Cardiac muscle cell (in vitro differentiated cells and primary cell): ENCODE results near the gene C16orf46. TPM values are rescaled to one million over a fixed set of nuclear protein-coding genes. Genes with fewer than 3 reads are reported as not detected.

Experiments
- DNase-seq, 2 donors: peaks; one replicate each; pipeline versions ENCODE4 v3.0.0 to v3.0.0-alpha.2; 2010 to 2017; ENCODE audit warnings: low read depth in 1 of 2, low spot score in 1 of 2
- H3K27ac ChIP-seq: fragments of 200-600 bp; sonication (generic); 2 replicates; pipeline ENCODE4 v1.5.1; 2016
- H3K27me3 ChIP-seq: fragments of 200-600 bp; sonication (generic); 2 replicates; pipeline ENCODE4 v1.6.0; 2016; ENCODE audit warnings: control low read depth
- H3K36me3 ChIP-seq: fragments of 200-600 bp; sonication (generic); 2 replicates; pipeline ENCODE4 v1.5.1; 2016; ENCODE audit warnings: control low read depth
- H3K4me1 ChIP-seq: fragments of 200-600 bp; sonication (generic); 2 replicates; pipeline ENCODE4 v1.8.1; 2017; ENCODE audit warnings: low read depth, mild to moderate bottlenecking, mixed run types
- H3K4me3 ChIP-seq: fragments of 200-600 bp; sonication (generic); 2 replicates; pipeline ENCODE4 v1.5.1; 2016; ENCODE audit warnings: mild to moderate bottlenecking
- H3K9me3 ChIP-seq: fragments of 200-600 bp; sonication (generic); 2 replicates; pipeline ENCODE4 v1.5.1; 2017; ENCODE audit warnings: low read depth, mild to moderate bottlenecking, control low read depth
- polyA plus RNA-seq: library from polyadenylated mRNA; unstranded; fragments of >200 nt; fragmentation: Nextera tagmentation; extraction: Ambion mirVana; gene quantifications from 2 replicates; pipeline ENCODE4 v1.2.1, GENCODE V29; 2016
- total RNA-seq: library from RNA; depleted of rRNA; stranded (reverse); fragments of >200 nt; gene quantifications from 2 replicates; pipeline ENCODE4 v1.2.3, GENCODE V29; 2016
- TF ChIP-seq, protein P1 (sequence below): IDR thresholded peaks from 2 replicates; pipeline ENCODE4 v1.5.1; 2012; ENCODE audit warnings: low read depth, mild to moderate bottlenecking, low read length

Gene C16orf46
- total and polyA plus RNA-seq, 2 experiments from 2014 or later: 0.60 TPM

DNA sequence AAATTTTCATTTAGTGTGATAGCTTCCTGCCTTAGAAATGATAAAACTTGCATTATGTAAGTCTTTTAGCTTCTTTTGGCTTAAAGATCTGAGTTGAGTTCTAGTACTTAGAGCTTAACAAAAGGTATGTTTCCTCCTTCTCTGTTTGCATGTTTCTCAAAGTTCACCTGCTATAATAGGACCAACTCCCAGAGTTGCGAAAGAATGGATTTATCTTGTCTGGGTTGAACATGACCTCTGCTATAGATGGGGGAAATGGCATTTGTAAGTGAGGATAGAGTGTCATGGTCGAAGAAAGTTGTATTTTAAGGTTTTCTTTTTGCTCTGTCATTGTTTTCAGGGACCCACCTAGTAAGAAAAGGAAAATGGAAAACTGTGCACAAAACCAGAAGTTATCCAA, 34.2 kb downstream of the C16orf46 start:
- H3K4me3 ChIP-seq: no peak overlapping the region
- no peaks in the 10 kb centered on the region for H3K9me3 ChIP-seq
- no peak overlapping the region for H3K27ac ChIP-seq
- no peak for DNase-seq
- H3K27me3 ChIP-seq: no peaks in the 10 kb centered on the region
- peaks cover 30% of the 10 kb centered on the region for H3K36me3 ChIP-seq
- TF ChIP-seq, protein P1, sequence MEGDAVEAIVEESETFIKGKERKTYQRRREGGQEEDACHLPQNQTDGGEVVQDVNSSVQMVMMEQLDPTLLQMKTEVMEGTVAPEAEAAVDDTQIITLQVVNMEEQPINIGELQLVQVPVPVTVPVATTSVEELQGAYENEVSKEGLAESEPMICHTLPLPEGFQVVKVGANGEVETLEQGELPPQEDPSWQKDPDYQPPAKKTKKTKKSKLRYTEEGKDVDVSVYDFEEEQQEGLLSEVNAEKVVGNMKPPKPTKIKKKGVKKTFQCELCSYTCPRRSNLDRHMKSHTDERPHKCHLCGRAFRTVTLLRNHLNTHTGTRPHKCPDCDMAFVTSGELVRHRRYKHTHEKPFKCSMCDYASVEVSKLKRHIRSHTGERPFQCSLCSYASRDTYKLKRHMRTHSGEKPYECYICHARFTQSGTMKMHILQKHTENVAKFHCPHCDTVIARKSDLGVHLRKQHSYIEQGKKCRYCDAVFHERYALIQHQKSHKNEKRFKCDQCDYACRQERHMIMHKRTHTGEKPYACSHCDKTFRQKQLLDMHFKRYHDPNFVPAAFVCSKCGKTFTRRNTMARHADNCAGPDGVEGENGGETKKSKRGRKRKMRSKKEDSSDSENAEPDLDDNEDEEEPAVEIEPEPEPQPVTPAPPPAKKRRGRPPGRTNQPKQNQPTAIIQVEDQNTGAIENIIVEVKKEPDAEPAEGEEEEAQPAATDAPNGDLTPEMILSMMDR: no peak
- peaks cover 19% of the 10 kb centered on the region for H3K4me1 ChIP-seq

DNA sequence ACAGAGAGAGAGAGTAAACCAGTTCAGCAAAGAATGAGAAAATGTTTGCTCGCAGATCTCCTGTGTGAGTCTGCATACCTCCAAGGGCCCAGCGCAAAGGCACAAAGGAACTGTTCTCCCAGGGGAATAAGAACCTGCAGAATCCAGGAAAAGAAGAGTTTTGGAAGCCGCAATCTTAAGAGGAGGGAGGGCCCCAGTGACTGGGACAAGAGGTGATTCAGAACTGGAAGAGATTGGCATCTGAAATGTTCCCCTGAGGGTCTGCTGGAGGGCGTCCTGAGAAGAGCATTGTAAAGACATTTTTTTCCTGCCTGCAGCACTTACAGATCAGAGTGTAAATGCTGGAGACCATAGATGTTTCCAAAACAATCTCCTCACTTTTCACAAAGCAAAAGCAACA, 35.3 kb downstream of the C16orf46 start:
- Histone ChIP-seq H3K27ac (no peak overlapping the region), H3K27me3 (no peaks in the 10 kb centered on the region), H3K4me1 (peaks cover 25% of the 10 kb centered on the region), H3K9me3 (no peaks in the 10 kb centered on the region), H3K4me3 (no peak overlapping the region), H3K36me3 (peaks cover 30% of the 10 kb centered on the region)
- TF ChIP-seq, protein P1: no peak
- no peak for DNase-seq

DNA sequence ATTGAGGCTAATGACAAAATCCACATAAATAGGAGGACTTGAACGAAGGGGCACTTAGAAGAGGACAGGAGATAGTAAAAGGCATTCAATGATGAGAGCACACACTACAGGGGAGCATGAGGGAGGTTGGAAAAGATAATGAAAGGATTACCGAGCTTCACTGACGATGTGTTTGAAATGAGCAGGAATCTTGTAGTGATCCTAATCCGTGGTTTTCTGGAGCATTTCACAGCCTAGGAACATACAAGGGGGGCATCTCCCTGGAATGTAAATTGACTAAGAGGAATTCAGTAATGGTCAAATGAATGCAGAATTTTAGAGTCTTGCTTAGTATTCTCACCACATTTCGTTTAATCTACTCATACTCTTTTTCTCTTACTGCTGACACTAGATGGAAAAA, 36.2 kb downstream of the C16orf46 start:
- H3K27ac ChIP-seq: no peak overlapping the region
- no peaks in the 10 kb centered on the region for H3K9me3 ChIP-seq
- no peaks in the 10 kb centered on the region for H3K27me3 ChIP-seq
- TF ChIP-seq, protein P1: no peak
- DNase-seq: no peak
- no peak overlapping the region for H3K4me3 ChIP-seq
- H3K36me3 ChIP-seq: peaks cover 30% of the 10 kb centered on the region
- H3K4me1 ChIP-seq: peaks cover 25% of the 10 kb centered on the region

DNA sequence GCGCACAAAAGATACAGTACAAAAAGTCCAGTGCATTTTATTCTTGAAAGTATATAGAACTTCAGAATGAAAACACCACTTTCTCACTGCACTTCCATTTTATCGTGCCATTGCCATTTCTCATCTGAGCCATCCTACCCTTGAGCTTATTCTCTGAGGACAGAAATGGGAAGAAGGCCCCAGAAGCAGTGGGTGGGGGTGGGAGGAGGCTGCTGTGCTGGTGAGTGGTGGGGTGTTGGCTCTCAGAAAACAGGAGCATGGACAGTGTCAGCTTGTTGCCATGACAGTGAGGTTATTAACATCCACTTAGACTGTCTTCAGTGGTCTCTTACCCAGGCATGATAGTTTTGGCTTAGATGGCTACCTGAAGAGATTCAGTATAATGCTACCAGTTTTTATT, 36.9 kb downstream of the C16orf46 start:
- Histone ChIP-seq H3K36me3 (peaks cover 30% of the 10 kb centered on the region), H3K9me3 (no peaks in the 10 kb centered on the region), H3K27ac (no peak overlapping the region), H3K4me3 (no peak overlapping the region), H3K27me3 (no peaks in the 10 kb centered on the region), H3K4me1 (peaks cover 25% of the 10 kb centered on the region)
- TF ChIP-seq, protein P1: no peak
- DNase-seq: peak in 1 of 2 donors; percentile 14

DNA sequence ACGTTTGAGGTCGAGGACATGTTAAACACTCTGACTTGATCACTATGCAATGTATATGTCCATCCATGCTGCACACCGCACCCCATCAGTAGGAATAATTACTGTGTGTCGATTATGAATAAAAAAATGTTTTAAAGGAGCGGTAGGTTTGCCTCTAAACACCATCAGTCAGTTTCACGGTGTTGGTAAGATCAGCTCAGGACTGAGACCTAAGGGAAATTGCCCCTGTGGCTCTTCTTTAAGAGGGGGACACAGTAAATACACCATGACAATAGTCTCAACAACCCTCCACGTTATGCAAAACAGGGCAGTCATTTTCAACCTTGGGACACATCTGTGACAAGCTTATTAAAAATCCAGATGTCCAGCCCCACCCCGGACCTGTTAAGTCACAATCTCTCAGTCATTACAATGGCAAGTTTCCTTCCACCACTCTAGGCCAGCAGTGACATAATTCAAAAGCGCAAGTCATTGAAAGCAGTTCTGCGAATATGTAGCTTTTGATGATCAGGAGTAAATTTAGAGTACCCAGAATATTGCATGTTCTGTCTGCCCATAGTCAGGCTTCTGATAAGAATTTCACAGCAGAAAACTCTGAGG, 40.2 kb downstream of the C16orf46 start:
- H3K4me3 ChIP-seq: peak overlapping the region; percentile 92
- no peaks in the 10 kb centered on the region for H3K27me3 ChIP-seq
- no peak overlapping the region for H3K27ac ChIP-seq

More for the DNA sequence above, 40.2 kb downstream of the C16orf46 start:
- peaks cover 25% of the 10 kb centered on the region for H3K4me1 ChIP-seq
- H3K36me3 ChIP-seq: peaks cover 3% of the 10 kb centered on the region
- no peaks in the 10 kb centered on the region for H3K9me3 ChIP-seq
- TF ChIP-seq, protein P1: no peak
- no peak for DNase-seq
